Epithelial cell of proximal tubule (primary cell): Measurements from ENCODE around the gene PXDN. TPM values are rescaled to one million over a fixed set of nuclear protein-coding genes. Genes with fewer than 3 reads are reported as not detected.

Source experiments
- DNase-seq: peaks from one replicate; pipeline ENCODE4 v3.0.0-alpha.2; 2011; ENCODE audit warnings: low read depth
- H3K4me3 ChIP-seq: 2 replicates; pipeline ENCODE4 v1.5.1; 2011; ENCODE audit warnings: low read depth, mild to moderate bottlenecking, low read length
- total RNA-seq: library from RNA; depleted of rRNA; stranded (reverse); fragments of >200 nt; gene quantifications from 2 replicates; pipeline ENCODE4 v1.2.3, GENCODE V29; 2015
- TF ChIP-seq, protein P1 (sequence below): conservative IDR thresholded peaks from 2 replicates; pipeline ENCODE4 v1.5.1; 2012; ENCODE audit warnings: low read depth, mild to moderate bottlenecking, low read length

PXDN gene
- total RNA-seq, 1 donor from 2014 or later = 197 TPM

DNA sequence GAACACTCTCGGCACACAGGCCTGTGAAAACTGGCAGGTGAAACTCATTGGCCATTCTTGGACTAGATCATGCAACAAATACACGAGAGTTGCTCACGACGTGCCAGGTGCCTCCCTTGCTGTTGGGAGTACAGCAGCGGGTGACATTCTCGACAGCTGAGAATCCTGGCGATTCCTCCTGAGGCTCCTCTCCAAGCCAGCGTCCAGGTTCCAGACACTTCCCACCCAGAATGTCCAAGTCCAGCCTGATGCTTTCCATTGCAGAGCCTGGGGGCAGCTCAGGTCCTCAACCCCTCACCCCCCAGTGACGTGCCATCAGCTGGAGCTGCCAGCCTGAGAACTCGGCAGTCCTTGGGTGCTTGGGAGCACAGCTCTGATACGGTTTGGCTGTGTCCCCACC is 124.2 kb downstream of the PXDN start:
- TF ChIP-seq, protein P1, sequence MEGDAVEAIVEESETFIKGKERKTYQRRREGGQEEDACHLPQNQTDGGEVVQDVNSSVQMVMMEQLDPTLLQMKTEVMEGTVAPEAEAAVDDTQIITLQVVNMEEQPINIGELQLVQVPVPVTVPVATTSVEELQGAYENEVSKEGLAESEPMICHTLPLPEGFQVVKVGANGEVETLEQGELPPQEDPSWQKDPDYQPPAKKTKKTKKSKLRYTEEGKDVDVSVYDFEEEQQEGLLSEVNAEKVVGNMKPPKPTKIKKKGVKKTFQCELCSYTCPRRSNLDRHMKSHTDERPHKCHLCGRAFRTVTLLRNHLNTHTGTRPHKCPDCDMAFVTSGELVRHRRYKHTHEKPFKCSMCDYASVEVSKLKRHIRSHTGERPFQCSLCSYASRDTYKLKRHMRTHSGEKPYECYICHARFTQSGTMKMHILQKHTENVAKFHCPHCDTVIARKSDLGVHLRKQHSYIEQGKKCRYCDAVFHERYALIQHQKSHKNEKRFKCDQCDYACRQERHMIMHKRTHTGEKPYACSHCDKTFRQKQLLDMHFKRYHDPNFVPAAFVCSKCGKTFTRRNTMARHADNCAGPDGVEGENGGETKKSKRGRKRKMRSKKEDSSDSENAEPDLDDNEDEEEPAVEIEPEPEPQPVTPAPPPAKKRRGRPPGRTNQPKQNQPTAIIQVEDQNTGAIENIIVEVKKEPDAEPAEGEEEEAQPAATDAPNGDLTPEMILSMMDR = no peak

DNA sequence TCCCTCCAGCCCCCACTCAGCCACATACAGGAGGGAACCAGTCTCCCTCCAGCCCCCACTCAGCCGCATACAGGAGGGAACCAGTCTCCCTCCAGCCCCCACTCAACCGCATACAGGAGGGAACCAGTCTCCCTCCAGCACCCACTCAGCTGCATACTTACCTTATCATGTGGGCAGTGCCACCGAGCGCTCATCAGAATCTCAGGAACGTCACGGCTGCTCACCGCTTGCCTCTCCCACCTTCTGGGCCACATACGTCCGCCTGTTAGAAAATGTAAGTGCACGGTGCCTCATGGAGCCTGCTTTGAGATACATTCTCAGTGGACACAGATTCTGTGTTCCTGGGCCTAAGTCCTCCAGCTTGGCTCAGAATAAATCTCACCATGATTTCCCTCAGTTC is 124.8 kb downstream of the PXDN start:
- no peak for DNase-seq
- TF ChIP-seq, protein P1 = no peak

More for the DNA sequence above, 124.2 kb downstream of the PXDN start:
- DNase-seq = no peak
- no peak overlapping the region for H3K4me3 ChIP-seq

DNA sequence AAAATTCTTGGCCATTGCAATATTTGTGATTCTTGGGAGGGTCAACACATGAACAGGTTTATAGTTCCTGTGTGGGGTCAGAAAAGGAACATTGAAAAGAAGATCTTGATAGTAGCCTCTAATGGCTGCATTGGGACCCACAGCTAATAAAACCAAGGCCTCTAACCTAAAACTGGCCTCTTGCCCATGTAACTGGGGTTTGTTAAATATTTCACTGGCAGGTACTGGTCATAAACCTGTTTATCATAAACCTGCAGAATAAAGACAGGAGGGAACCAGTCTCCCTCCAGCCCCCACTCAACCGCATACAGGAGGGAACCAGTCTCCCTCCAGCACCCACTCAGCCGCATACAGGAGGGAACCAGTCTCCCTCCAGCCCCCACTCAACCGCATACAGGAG is 125.3 kb downstream of the PXDN start:
- TF ChIP-seq, protein P1 = no peak
- DNase-seq = no peak
- no peak overlapping the region for H3K4me3 ChIP-seq

More for the DNA sequence above, 124.8 kb downstream of the PXDN start:
- no peak overlapping the region for H3K4me3 ChIP-seq

DNA sequence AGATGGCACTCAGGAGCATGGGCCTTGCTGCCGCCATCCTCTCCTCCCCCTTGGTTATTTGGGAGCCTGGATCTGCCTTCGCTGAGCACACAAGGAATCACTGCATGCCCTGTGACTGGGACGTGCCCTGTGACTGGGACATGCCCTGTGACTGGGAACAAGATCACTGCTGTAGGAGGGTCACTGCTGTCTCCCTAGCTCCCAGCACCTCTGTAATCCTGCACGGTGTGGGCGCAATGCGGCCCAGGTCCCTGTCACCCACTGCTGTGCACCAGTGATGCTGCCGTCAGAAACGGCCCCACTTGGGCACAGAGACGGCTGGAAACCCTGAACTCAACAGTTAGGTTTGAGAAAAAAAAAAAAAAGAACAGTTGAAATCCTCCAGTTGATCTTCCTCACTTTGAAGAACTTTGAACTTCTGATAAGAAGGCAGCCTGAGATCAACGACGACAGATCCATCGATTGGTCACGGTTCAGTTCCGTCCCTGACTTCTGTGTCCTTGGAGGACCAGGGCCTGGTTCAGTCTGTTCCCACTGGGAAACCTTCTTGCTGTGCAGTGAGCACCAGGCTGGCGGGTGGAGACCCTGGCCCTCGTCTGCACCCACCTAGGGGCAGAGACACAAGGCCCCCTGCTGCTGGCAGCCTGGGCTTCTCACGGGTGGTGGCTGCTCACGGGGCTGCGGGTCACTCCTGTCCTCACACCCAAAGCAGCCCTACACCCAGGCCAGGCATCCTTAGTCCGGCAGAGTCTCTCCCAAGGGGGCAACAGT is 125.9 kb downstream of the PXDN start:
- H3K4me3 ChIP-seq = no peak overlapping the region
- no peak for DNase-seq
- TF ChIP-seq, protein P1 = no peak

DNA sequence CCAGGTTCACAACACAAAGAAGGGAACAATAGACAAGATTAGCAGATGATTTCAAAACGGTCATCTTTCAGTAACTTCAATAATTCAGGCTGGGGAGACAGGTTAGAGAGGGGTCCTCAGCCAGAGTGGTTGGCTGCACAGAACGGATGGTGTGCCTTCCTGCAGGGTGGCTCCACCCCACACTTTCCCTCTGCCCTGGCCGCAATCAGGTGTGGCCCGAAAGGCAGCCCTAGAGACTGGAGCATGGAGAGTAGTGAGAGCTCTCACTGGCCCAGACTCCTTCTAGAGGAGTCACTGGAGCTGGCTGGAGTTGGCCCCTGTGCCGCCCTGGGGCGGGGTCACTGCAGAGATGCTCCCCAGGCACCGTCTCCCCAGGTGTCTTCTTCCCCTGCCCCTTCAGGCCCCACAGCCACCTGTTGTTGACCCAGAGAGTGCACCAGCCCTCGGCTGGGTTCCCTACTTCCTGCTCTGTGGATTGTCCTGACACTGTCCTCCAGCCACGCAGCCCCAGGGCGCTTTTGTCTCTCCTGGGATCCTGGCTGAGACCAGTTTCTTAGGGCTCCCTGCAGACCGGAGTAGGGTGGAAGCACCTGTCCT is 126.8 kb downstream of the PXDN start:
- DNase-seq = no peak
- TF ChIP-seq, protein P1 = no peak
- no peak overlapping the region for H3K4me3 ChIP-seq

DNA sequence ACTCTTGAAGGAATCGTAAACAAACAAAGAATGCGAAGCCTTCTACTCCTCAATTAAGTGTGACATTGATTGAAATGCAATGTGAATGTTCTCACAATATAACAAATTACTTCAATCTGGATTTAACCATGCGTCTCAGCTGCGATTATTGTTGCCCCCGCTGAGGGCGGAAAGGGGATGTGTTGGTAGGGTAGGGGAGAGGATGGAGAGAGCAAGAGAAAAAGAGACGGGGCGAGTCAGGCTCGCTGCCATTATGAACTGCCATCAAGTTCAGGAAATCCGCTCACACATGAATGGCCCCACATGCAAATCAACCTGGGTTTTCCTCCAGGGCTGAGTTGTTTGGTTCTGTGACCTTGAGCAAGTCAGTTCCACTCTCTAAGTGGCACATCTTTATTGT is 129.8 kb downstream of the PXDN start:
- TF ChIP-seq, protein P1 = no peak
- no peak overlapping the region for H3K4me3 ChIP-seq

More for the DNA sequence above, 129.8 kb downstream of the PXDN start:
- DNase-seq = no peak
